Stimulated activated CD4-positive, alpha-beta T cell treated with anti-CD3 and anti-CD28 coated beads, Interleukin-4, amount 100 ng/mL, for 1 hour (primary cell): Measurements from ENCODE around the gene TRAPPC12.
"Not testable (repeated sequence)": the region's sequence is repeated elsewhere in the genome, so short reads cannot be mapped to it uniquely, and the experiment has no call there.

Experiments
- DNase-seq: peaks from one replicate; pipeline ENCODE4 v3.0.0-alpha.2; 2020

TRAPPC12 gene

DNA sequence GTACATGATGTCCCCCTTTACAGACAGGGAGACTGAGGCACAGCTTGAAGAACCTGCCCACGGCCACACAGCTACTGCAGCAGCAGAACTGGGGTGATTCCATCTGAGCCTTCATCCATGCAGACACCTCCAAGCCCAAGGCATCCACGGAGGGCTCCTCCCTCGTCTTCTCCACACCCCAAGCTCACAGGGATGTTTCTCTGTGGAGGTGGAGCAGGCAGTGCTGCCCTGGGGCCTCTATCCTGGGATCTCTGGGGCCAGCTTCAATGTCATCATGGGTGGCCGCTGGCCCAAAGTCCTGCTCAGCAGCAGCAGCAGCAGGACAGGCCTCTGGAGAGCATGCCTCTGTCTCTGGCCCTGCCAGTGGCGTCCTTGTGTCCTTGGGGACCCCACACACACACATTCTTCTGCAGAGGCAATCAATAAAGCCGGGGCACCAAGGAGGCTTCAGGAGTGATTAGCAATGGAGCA, 108.6 kb downstream of the TRAPPC12 start:
- DNase-seq = no peak

DNA sequence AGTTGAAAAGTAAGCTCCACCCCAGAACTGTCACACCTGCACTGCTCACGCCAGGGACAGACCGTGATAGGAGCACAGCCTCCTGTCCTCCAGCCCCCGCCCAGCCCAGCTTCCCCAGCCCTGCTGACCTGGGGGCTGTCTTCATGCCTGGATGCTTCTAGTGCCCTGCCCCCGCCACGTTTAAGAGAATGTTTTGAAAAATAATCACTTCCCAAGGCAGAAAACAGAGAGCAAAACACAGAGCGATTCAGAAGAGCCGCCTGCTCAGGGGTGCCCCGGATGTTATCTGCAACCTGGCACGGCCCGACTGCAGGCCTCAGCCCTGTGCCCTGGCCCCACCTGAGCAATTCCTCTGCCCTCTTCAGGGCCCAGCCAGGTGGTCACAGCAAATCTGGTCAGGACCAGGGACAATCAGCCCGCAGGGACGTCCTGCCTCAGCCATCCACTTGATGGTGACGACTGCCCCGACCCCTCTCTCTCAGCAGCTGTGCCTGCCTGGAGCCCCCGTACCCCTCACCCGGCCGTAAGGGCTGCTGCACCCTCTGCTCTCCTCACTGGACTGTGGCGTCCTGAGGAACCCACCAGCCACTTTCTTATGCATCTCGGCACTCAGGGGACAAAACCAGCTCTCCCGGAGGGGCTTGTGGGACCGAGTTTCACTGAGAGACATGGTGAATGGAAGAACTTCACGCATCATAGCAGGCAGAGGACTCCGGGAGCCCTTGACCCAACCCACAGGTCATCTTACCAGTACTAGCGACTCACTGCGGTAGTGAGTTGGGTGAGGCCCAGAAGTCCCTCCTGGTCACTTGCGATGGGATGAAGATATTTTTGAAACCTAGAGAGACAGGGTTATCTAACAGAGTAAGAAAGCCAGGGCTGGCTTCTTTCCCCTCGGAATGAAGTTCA, 109.6 kb downstream of the TRAPPC12 start:
- no peak for DNase-seq

- DNase-seq = no peak
These were observed 110.2 kb downstream of the TRAPPC12 start for GRCh38 chr2:3489764-3490115.

DNA sequence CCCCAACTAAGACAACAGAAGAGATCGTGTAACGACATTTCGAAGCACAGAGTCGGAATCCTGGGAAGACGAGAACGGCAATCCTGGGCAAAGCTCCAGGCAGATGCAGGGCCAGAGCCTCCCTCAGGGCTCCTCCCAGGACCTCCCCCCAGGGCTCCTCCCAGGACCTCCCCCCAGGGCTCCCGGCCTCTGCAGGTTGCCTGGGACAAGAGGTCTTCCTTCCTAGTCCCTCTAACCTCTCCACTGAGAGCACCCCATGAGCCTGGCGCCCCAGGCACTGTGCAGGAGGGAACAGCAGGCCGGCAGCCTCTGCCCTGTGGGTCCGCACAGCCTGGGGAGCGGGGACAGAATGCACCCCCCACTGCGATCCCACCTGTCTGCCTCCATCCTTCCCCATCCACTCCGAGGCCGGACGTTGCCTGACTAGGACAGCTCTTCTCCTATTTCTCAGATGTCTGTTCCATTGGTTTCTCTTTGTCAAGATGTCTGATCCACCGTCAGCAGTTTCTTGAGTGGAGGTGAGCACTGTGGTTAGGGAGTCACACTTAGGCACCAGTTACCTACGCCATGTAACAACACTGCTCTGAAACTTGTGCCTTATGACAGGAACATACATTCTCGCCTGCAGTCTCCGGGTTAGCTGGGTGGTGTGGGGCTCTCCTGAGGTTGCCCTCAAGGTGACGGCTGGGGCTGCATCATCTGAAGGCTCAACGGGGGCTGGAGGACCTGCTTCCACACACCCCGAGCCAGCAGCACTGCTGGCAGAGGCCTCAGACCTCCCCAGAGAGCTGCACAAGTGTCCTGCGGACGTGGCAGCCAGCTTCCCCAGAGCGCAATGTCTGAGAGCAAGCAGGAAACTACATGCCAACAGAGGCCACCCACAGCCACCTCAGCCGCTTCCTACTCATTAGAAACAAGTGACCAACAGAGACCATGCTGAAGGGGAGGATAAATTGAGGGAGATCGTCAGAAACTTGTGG, 111.0 kb downstream of the TRAPPC12 start:
- no peak for DNase-seq

DNA sequence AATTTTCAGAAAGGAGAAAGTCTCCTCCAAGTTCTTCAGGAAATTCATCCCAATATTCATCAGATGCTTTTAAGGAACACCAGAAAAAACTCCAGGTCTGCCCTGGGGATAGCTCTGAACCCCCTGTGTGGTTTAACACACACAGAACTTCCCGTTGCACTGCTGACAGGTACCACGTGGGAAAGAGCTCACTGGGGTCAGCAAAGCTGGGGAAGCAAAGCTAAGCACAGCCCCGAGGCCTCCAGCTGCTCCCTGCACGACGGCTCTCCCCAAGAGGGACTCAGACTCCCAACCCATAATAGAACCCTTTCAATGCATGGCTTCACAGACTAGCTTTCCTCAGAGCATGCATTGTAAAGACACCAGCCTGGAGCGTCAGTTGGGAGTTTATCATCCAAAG, 111.8 kb downstream of the TRAPPC12 start:
- DNase-seq = no peak

DNA sequence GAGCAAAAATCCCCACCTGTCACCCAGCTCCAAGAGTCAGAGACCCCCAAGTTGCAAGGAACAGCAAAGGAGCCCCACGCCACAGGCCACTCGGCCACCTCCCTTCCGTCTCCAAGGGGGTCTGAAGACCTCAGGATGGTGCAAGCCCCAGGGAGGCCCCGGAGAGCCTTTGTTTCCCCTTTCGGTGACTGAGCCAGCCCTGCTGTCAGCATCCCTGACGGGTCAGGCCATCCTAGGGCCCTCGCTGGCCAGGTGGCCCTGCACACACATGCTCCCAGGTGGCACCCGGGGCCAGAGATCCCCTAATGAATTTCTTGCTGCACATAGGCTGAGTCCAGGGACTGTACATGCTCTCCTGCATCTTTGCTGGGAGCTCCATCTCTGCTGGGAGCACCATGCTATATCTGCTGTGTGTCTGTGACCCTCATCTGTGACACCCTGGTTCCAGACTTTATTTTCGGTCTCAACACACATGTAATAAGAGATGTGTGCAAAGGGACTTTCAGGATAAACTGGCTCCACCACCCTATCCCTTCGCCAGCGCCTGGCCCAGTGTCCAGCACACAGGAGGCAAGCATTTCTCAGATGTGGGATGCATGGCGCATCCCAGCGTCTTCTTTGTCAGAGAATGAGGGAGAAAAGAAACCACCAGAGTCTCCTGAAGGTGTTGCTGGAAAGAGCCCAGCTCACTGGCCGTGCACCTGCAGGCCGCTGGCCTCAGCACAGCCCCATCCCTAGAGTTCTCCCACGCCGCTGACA, 112.4 kb downstream of the TRAPPC12 start:
- DNase-seq = no peak

GRCh38 chr2:3492475-3492787, 112.9 kb downstream of the TRAPPC12 start:
- not testable (repeated sequence) for DNase-seq

DNA sequence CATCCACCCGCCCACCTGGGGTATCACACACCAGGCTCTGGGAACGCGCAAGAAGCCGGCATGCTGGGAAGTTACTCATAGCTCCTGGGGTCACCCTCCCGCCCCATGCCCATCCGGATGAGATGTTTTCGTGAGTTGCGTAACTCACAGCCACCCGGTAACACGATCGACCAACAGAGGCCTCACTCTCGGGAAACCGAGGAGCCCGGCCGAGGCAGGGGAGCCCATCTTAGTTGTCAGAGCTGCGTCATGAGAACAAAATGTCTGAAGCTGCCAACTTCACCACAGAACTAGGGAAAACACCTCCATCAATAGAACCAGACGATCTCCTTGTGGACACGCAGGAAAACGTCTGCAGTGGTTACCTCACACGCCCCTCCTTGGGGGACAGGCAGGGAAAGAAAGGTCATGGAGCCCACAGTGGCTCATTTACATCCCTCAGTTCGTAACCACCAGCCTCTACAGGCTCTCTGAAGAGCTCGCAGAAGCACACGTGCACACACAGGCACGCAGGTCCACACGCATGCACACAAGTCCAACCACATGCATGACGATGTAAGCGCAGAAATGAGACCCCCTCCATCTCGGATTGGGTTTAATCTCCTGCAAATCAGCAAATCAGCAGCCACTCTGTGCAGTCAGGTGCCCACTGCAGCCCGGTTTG, 113.6 kb downstream of the TRAPPC12 start:
- DNase-seq = no peak

DNA sequence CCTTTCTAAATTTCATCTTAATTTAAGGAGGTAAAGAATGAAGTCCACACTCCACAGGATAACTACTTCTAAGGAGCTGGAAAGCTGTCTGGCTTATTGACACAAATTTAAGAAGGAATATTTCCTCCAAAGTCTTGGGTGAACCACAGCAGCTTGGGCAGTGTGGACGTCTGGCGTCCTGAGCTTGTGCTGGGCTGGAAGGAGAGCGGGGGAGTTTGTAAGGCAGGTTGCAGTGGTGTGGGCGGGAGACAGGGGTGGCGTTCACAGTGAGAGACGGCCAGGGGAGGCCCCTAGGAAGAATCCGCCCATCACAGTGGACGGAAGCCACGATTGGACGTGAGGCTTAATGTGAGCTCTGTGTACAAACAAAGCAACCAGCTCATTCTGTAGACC, 114.1 kb downstream of the TRAPPC12 start:
- DNase-seq = no peak

- no peak for DNase-seq
These were observed 115.6 kb downstream of the TRAPPC12 start for GRCh38 chr2:3494984-3495666.

GRCh38 chr2:3496708-3497080, 117.2 kb downstream of the TRAPPC12 start:
- DNase-seq = not testable (repeated sequence)

DNA sequence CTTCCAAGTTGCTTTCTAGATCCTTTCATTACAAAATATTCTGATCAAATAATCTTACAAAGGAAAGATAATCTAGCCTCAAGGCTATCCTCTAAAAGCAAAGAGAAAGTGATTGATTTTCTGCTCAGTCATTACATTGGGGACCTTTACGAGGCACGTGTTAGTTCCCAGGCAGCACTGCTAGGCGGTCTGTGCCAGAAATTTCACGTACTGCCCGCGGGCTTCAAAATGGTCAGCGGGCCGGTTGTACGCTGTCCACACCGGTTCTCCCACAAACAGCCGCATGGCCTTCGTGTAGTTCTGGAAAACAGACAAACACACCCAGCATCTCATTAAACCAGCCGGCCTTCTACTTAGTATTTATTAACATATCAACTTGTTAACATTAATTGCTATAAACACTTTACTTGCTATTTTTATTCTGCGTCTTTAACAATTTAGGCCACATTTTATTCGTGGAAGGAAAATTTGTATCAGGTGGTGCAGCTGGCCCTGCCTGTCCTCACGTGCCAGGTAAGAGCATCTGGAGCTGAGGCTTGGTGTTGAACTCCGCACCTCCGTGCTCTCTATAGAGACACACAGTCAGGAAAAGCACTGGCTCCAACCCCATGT, 119.4 kb downstream of the TRAPPC12 start:
- no peak for DNase-seq

DNA sequence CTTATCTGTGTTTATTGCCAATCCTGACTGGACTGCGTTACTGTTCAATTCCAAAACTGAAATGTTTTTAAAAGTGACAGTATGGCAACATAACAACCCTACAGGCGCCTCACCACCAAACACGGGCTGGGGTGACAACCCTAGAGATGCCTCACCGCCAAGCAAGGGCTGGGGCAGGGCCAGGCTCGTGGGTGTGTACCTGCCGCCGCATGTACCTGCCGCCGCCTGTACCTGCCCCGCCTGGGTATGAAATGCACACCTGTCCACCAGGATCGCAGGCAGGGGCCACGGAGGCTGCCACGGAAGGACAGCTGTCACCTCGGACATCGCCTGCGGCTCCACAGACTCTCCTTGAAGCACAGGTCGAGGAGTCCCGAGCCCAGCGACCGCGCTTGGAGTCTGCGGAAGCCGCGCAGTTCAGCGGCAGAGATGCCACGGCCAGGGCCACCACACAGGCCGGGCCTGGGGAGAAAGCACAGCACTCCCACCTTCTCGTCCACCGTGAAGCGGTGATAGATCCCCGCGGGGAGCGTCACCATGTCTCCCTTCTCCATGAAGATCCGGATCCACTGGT, 120.9 kb downstream of the TRAPPC12 start:
- DNase-seq = no peak

DNA sequence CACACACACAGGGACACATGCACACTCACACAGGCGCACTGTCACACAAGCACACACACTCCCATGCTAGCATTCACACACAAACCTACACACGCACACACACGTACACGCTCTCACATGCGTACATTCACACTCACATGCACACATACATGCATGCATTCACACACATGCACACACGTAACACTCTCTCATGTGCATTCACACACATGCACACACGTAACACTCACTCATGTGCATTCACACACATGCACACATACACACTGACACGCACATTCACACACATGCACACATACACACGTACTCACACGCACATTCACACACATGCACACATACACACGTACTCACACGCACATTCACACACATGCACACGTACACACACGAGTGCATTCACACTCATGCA, 123.6 kb downstream of the TRAPPC12 start:
- DNase-seq = no peak

- DNase-seq = no peak
These were observed 124.0 kb downstream of the TRAPPC12 start for GRCh38 chr2:3503483-3503882.

DNA sequence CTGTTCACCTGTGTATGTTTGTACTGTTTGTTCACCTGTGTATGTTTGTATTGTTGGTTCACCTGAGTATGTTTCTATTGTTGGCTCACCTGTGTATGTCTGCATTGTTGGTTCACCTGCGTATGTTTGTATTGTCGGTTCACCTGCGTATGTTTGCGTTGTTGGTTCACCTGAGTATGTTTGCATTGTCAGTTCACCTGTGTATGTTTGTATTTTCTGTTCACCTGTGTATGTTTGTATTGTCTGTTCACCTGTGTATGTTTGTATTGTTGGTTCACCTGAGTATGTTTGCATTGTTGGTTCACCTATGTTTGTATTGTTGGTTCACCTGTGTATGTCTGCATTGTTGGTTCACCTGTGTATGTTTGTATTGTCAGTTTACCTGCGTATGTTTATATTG, 125.2 kb downstream of the TRAPPC12 start:
- no peak for DNase-seq

GRCh38 chr2:3505771-3506170, 126.3 kb downstream of the TRAPPC12 start:
- DNase-seq = no peak

DNA sequence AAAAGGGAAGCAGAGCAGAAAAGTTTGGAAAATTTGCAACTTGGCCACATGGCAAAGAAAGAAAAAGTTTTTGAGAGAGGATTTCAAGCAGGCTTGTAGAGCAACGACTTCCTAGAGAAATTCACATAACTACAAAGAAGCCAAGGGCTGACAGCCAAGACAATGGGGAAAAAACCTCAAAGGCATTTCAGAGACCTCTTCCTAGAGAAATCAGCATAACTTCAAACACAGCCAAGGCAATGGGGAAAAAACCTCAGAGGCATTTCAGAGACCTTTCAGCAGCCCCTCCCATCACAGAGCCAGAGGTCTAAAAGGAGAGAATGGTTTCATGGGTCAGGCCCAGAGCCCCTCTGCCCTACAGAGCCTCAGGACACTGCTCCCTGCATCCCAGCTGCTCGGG, 132.6 kb downstream of the TRAPPC12 start:
- DNase-seq = no peak

DNA sequence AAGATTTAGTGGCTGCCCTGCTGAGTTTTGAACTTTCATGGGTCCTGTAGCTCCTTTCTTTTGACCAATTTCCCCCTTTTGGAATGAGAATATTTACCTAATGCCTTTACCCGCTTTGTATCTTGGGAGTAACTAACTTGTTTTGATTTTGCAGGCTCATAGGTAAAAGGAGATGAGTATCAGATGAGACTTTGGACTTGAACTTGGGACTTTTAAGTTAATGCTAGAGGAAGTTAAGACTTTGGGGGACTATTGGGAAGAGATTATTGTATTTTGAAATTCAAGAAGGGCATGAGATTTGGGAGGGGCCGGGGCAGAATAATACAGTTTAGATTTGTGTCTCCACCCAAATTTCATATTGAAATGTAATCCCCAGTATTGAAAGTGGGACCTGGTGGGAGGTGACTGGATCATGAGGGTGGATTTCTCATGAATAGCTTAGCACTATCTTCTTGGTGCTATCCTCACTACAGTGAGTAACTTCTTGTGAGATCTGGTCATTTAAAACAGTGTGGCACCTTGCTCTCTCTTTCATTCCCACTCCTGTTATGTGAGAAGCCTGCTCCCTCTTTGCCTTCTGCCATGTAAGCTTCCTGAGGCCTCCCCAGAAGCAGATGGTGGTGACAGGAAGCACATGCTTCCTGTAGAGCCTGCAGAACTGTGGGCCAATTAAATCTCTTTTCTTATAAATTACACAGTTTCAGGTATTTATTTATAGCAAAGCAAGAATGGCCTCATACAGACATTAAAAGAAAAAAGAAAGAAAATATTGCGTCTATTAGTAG, 133.7 kb downstream of the TRAPPC12 start:
- no peak for DNase-seq

- not testable (repeated sequence) for DNase-seq
These were observed 135.9 kb downstream of the TRAPPC12 start for GRCh38 chr2:3515438-3515837.
